SK-N-MC (cell line): ENCODE results near the gene PRXL2B.

Experiments used
- DNase-seq: peaks from one replicate; pipeline ENCODE4 v3.0.0-alpha.2; 2011; ENCODE audit warnings: low read depth, low spot score
- H3K27ac ChIP-seq: fragments of 200-600 bp; sonication (generic); 2 replicates; pipeline ENCODE4 v1.5.1; 2016; ENCODE audit warnings: mixed run types
- H3K36me3 ChIP-seq: fragments of 200-600 bp; sonication (generic); 2 replicates; pipeline ENCODE4 v1.6.1; 2017; ENCODE audit warnings: antibody characterized with exemption, low read length, mixed read lengths; ENCODE audit not compliant: insufficient read depth
- H3K4me3 ChIP-seq: fragments of 200-600 bp; sonication (generic); 2 replicates; pipeline ENCODE4 v1.5.1; 2016
- H3K9ac ChIP-seq: fragments of 200-600 bp; sonication (generic); 2 replicates; pipeline ENCODE4 v1.8.0; 2017; ENCODE audit warnings: mixed run types, mixed read lengths; ENCODE audit not compliant: insufficient read length
- H3K9me3 ChIP-seq: fragments of 200-600 bp; sonication (generic); 2 replicates; pipeline ENCODE4 v1.6.1; 2017; ENCODE audit warnings: low read depth, mild to moderate bottlenecking, antibody characterized with exemption, low read length, moderate library complexity, mixed read lengths
- EZH2 ChIP-seq: fragments of 200-600 bp; sonication (generic); IDR thresholded peaks from one replicate; pipeline ENCODE4 v1.6.1; 2017; ENCODE audit warnings: antibody characterized with exemption
- FOXP2 ChIP-seq: optimal IDR thresholded peaks from 2 replicates; pipeline ENCODE3; 2011; ENCODE audit warnings: mild to moderate bottlenecking, moderate library complexity; ENCODE audit not compliant: insufficient read depth; ENCODE audit errors: extremely low read length, control extremely low read depth
- POLR2AphosphoS5 ChIP-seq: IDR thresholded peaks from 2 replicates; pipeline ENCODE4 v1.6.1; 2012; ENCODE audit warnings: mild to moderate bottlenecking, low read depth, low read length, borderline replicate concordance

PRXL2B gene

DNA sequence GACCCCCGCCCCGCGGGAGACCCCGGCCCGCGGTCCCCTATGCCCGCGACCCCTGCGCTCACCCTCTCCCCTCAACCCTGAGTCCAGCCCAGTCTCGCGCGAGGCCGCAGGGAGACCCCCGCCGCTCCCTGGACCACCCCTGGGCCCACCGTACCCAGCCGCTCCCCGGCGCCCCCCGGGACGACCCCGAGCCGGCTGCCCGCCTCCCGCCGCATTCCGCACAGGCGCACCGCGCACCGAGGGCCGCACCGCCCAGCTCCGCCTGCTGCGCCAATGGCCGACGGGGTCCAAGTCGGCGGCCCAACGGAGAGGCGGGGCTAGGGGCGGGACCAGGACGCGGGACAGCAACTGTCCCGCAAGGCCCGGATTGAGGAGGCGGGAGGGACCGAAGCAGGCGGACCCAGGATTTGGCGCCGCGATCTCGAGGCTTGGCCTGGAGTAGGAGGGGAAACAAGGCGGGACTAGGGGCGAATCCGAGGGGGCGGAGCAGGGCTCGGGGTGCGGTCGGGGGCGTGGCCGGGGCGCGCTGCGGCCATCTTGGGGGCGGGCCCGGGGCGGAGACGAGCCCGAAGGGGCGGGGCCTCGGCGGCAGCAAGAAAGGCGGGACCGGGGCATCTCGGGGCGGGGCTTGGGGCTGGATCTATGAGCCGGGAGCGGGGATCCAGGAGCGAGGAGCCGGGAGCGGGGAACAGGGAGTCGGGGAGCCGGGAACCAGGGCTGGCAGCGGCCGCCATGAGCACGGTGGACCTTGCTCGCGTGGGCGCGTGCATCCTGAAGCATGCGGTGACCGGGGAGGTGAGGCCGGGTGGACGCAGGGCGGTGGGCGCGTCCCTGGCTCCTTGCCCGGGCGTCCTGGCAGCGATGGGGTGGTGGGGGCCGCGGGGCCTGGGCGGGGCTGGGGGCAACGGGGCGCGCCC, at the start of gene PRXL2B:
Gene PRXL2B (plus strand): TSS at position 624 of the 917 bp plus-strand sequence. CDS start 109 bp downstream, at position 733.
- peak; percentile 52 for TF ChIP-seq POLR2AphosphoS5
- peak; percentile 69 for TF ChIP-seq FOXP2
- no peak for TF ChIP-seq EZH2
- Histone ChIP-seq H3K36me3 (no peaks in the 10 kb centered on the region), H3K27ac (peak within 1 kb of the TSS; percentile 62; the same call in 1 of the 2 replicates), H3K9ac (peak within 1 kb of the TSS; percentile 89), H3K4me3 (peak within 1 kb of the TSS; percentile 96), H3K9me3 (no peaks in the 10 kb centered on the region)
- peak; percentile 86 for DNase-seq

DNA sequence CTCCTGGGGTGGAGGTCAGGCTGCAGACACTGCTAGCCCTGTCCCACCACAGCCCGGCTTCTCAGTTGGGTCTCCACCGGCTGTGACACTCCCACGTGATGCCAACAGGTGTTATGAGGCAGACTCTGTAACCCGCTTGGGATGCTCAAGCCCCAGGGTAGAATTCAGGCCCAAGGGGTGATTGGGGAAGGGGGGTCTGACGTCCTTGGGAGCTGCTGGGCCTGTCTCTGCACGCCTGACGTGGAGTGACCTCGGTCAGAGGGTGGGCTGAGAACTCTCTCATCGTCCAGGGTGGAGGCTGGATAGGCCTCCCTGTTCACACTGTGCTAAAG, 48.8 kb upstream of the PRXL2B start:
- no peaks in the 10 kb centered on the region for H3K36me3 ChIP-seq
- H3K9ac ChIP-seq = no peak overlapping the region
- no peak for TF ChIP-seq POLR2AphosphoS5
- TF ChIP-seq FOXP2 = no peak
- no peak for TF ChIP-seq EZH2
- no peak for DNase-seq
- no peak overlapping the region for H3K27ac ChIP-seq
- H3K4me3 ChIP-seq = no peak overlapping the region
- H3K9me3 ChIP-seq = no peaks in the 10 kb centered on the region

DNA sequence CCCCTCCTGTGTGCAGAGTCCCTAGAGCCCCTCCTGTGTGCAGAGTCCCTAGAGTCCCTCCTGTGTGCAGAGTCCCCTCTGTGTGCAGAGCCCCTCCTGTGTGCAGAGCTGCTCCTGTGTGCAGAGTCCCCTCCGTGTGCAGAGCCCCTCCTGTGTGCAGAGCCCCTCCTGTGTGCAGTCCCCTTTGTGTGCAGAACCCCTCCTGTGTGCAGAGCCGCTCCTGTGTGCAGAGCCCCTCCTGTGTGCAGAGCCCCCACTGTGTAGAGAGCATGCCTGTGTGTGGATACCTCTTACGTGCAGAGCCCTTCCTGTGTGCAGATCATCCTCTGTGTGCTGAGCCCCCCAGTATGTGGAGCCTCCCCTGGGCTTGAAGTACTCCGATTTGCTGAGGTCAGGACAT, 48.2 kb upstream of the PRXL2B start:
- H3K4me3 ChIP-seq = no peak overlapping the region
- DNase-seq = no peak
- no peaks in the 10 kb centered on the region for H3K9me3 ChIP-seq
- H3K36me3 ChIP-seq = no peaks in the 10 kb centered on the region
- no peak overlapping the region for H3K27ac ChIP-seq
- no peak for TF ChIP-seq EZH2
- TF ChIP-seq POLR2AphosphoS5 = no peak
- TF ChIP-seq FOXP2 = no peak
- H3K9ac ChIP-seq = no peak overlapping the region

DNA sequence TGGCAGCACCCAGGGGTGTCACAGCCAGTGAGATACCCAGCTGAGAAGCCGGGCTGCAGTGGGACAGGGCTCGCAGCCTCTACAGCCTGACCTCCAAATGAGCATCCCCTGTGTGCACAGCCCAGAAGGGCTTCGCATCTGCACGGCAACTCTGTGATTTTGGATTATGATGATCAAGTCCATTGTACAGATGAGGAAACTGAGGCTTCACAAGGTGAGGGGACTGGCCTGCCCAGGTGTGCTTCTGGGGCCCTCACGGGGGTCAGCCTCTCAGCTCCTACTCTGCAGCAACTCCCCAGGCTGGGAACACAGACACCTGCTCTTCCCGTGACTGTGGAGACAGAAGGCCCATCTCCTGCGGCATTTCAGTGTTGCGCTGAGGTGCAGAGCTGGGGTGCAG, 47.7 kb upstream of the PRXL2B start:
- H3K27ac ChIP-seq = no peak overlapping the region
- no peak for TF ChIP-seq EZH2
- no peak for TF ChIP-seq FOXP2
- no peak for TF ChIP-seq POLR2AphosphoS5
- DNase-seq = no peak
- H3K9me3 ChIP-seq = no peaks in the 10 kb centered on the region
- no peaks in the 10 kb centered on the region for H3K36me3 ChIP-seq
- no peak overlapping the region for H3K9ac ChIP-seq
- no peak overlapping the region for H3K4me3 ChIP-seq

DNA sequence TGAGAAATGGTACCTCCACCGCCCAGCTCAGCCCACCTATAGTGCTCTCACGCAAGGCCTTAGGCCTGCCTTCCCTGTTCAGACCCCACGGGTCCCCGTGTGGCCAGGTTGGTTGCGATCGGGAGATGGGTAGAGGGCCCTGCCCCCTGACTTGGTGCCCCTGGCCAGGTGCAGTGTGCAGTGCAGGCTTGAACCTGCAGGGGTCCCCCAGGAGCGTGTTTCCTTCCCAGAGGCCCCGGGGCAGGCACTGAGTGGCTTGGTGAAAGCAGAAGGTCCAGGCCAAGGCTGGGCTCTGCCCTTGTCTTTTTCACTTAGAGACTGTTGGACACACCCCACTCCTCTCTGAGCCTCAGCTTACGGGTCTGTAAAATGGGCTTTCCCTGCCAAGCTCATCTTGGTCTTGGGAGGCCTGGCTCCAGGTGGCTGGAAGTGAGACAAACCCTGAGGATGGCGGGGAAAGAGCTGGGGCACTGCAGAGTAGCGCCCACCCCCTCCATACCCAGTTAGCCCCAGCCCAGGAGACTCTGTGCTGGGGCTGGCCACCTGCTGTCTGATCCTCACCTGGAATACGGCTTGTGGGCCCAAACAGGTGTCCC, 47.2 kb upstream of the PRXL2B start:
- Histone ChIP-seq H3K4me3 (no peak overlapping the region), H3K27ac (no peak overlapping the region), H3K36me3 (no peaks in the 10 kb centered on the region), H3K9me3 (no peaks in the 10 kb centered on the region), H3K9ac (no peak overlapping the region)
- TF ChIP-seq FOXP2 (no peak), POLR2AphosphoS5 (no peak), EZH2 (no peak)
- DNase-seq = no peak

DNA sequence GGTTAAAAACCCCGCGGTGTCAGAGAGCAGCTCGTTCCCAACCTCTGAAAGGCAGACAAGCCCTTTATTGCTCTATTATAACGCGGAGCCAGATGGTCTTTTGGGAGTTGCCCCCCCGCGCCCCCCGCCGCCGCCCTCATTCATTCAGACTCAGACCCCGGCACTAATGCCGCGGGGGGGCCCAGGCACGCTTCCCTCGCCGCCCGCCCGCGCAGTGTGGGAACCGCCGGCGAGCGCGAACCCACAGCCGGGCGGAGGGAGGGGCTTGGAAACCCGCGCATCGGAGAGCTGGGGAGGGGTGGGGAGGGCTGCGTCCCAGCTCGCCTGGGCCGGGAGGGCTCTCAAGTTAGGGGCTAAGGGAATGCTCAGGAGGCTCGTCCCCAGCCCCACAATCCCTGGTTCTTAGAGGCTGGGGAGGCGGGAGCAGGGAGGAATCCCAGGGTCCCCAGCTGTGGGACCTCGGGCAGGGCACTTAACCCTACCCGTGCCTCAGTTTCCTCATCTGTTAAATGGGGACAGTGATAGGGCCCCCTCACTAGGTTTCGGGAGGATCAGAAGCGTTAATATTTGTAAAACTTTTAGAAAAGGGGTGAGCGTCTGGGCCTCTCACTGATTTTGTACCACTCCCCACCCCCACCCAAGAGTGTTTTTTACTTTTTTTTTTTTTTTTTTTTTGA, 45.6 kb upstream of the PRXL2B start:
- TF ChIP-seq POLR2AphosphoS5 = no peak
- TF ChIP-seq FOXP2 = no peak
- no peak for TF ChIP-seq EZH2
- no peak overlapping the region for H3K27ac ChIP-seq

GRCh38 chr1:2541619-2542245, 44.8 kb upstream of the PRXL2B start:
- no peak overlapping the region for H3K9ac ChIP-seq
- H3K9me3 ChIP-seq = no peaks in the 10 kb centered on the region
- DNase-seq = no peak

More for the DNA sequence above, 45.6 kb upstream of the PRXL2B start:
- Histone ChIP-seq H3K9me3 (no peaks in the 10 kb centered on the region), H3K36me3 (no peaks in the 10 kb centered on the region), H3K4me3 (peak overlapping the region; percentile 36), H3K9ac (no peak overlapping the region)
- DNase-seq = no peak

DNA sequence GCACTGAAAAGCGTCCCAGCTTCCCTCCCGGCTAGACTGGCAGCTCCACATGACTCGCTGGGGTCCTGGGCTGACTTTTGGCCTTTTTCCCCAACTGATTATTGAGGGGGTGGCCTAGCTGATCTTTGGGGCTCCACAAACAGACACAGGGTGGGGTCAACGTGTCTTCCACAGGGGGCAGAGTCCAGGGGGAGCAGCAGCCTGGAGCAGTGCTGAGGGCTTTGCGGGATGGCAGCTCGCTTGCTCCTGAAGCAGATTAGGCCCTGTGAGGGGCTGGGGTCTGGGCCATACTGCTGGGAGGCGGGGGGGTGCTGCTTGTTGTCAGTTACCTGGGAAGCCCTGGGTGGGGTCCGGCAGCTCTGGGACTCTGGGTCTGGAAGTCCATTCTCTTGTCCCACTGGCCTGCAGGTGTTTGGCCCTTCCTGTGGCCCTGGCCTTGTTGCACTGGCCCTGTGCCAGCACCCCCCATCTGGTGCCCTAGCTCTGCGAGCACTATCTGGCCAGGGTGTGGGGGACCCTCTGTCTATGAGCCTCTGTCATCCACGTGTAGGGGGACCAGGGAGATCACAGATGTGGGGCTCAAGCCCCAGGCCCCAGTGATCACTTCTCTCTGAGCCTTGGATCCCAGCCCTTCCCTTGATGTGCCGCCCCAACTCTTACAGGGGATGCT, 44.2 kb upstream of the PRXL2B start:
- Histone ChIP-seq H3K27ac (no peak overlapping the region), H3K36me3 (no peaks in the 10 kb centered on the region), H3K9ac (no peak overlapping the region), H3K9me3 (no peaks in the 10 kb centered on the region), H3K4me3 (no peak overlapping the region)
- no peak for DNase-seq
- TF ChIP-seq POLR2AphosphoS5 = no peak
- no peak for TF ChIP-seq EZH2
- no peak for TF ChIP-seq FOXP2

More at GRCh38 chr1:2541619-2542245, 44.8 kb upstream of the PRXL2B start:
- Histone ChIP-seq H3K4me3 (no peak overlapping the region), H3K27ac (no peak overlapping the region), H3K36me3 (no peaks in the 10 kb centered on the region)
- no peak for TF ChIP-seq POLR2AphosphoS5
- TF ChIP-seq EZH2 = no peak
- TF ChIP-seq FOXP2 = no peak
